ENCODE results near the gene FAM107B.
"Not testable (repeated sequence)": the region's sequence is repeated elsewhere in the genome, so short reads cannot be mapped to it uniquely, and the experiment has no call there.

FAM107B gene

GRCh38 chr10:14692344-14693076 is 82.2 kb downstream of the FAM107B start:
- DNase-seq (ENCODE audit: low read depth) = no peak

GRCh38 chr10:14691359-14691758 is 83.3 kb downstream of the FAM107B start:
- DNase-seq (ENCODE audit: low read depth) = no peak

- no peak for DNase-seq (ENCODE audit: low read depth)
Measured at GRCh38 chr10:14688606-14689005, 86.1 kb downstream of the FAM107B start.

- not testable (repeated sequence) for DNase-seq (ENCODE audit: low read depth)
Measured at GRCh38 chr10:14688189-14688588, 86.5 kb downstream of the FAM107B start.

- no peak for DNase-seq (ENCODE audit: low read depth)
Measured at GRCh38 chr10:14687340-14687739, 87.4 kb downstream of the FAM107B start.

- no peak for DNase-seq (ENCODE audit: low read depth)
Measured at GRCh38 chr10:14686356-14686755, 88.3 kb downstream of the FAM107B start.

GRCh38 chr10:14684354-14684753 is 90.3 kb downstream of the FAM107B start:
- no peak for DNase-seq (ENCODE audit: low read depth)

- no peak for DNase-seq (ENCODE audit: low read depth)
Measured at GRCh38 chr10:14683256-14683655, 91.4 kb downstream of the FAM107B start.

GRCh38 chr10:14681802-14682201 is 92.9 kb downstream of the FAM107B start:
- no peak for DNase-seq (ENCODE audit: low read depth)

GRCh38 chr10:14681305-14681704 is 93.4 kb downstream of the FAM107B start:
- no peak for DNase-seq (ENCODE audit: low read depth)

- DNase-seq (ENCODE audit: low read depth) = no peak
Measured at GRCh38 chr10:14678637-14679036, 96.1 kb downstream of the FAM107B start.

GRCh38 chr10:14676732-14677131 is 98.0 kb downstream of the FAM107B start:
- DNase-seq (ENCODE audit: low read depth) = no peak

- DNase-seq (ENCODE audit: low read depth) = no peak
Measured at GRCh38 chr10:14674376-14675050, 100.2 kb downstream of the FAM107B start.

- DNase-seq (ENCODE audit: low read depth) = no peak
Measured at GRCh38 chr10:14673189-14673861, 101.4 kb downstream of the FAM107B start.

GRCh38 chr10:14671386-14671831 is 103.3 kb downstream of the FAM107B start:
- no peak for DNase-seq (ENCODE audit: low read depth)

- DNase-seq (ENCODE audit: low read depth) = no peak
Measured at GRCh38 chr10:14670551-14671240, 104.0 kb downstream of the FAM107B start.

GRCh38 chr10:14669576-14669975 is 105.1 kb downstream of the FAM107B start:
- no peak for DNase-seq (ENCODE audit: low read depth)

GRCh38 chr10:14667781-14668180 is 106.9 kb downstream of the FAM107B start:
- no peak for DNase-seq (ENCODE audit: low read depth)

- DNase-seq (ENCODE audit: low read depth) = no peak
Measured at GRCh38 chr10:14667280-14667679, 107.4 kb downstream of the FAM107B start.

GRCh38 chr10:14665865-14666857 is 108.5 kb downstream of the FAM107B start:
- no peak for DNase-seq (ENCODE audit: low read depth)

- no peak for DNase-seq (ENCODE audit: low read depth)
Measured at GRCh38 chr10:14665304-14665703, 109.4 kb downstream of the FAM107B start.

All from stimulated activated CD8-positive, alpha-beta memory T cell treated with anti-CD3 and anti-CD28 coated beads, Interleukin-12 subunit alpha, Interleukin-12 subunit beta, amount 100 ng/mL, for 1 hour (primary cell).